ENCODE measurements around the gene QSOX2.

QSOX2 gene

GRCh38 chr9:136235709-136236455 lies 9.7 kb downstream of the QSOX2 start:
- TF ChIP-seq POLR2A (IDR thresholded peaks at IDR 0.05; ENCODE audit: low read depth, low read length): no peak
- DNase-seq (ENCODE audit: insufficient read length, low spot score): no peak

GRCh38 chr9:136235171-136235570 lies 10.4 kb downstream of the QSOX2 start:
- FAIRE-seq (no peak), DNase-seq (ENCODE audit: insufficient read length, low spot score) (no peak)
- TF ChIP-seq POLR2A (IDR thresholded peaks at IDR 0.05; ENCODE audit: low read depth, low read length): no peak

More at GRCh38 chr9:136235709-136236455, 9.7 kb downstream of the QSOX2 start:
- FAIRE-seq: no peak

- TF ChIP-seq POLR2A (IDR thresholded peaks at IDR 0.05; ENCODE audit: low read depth, low read length): no peak
- no peak for DNase-seq (ENCODE audit: insufficient read length, low spot score)
- no peak for FAIRE-seq
These were observed 11.0 kb downstream of the QSOX2 start for GRCh38 chr9:136234597-136234996.

GRCh38 chr9:136233868-136234267 lies 11.7 kb downstream of the QSOX2 start:
- FAIRE-seq (no peak), DNase-seq (ENCODE audit: insufficient read length, low spot score) (no peak)
- TF ChIP-seq POLR2A (IDR thresholded peaks at IDR 0.05; ENCODE audit: low read depth, low read length): no peak

GRCh38 chr9:136233411-136233810 lies 12.2 kb downstream of the QSOX2 start:
- no peak for TF ChIP-seq POLR2A (IDR thresholded peaks at IDR 0.05; ENCODE audit: low read depth, low read length)
- no peak for FAIRE-seq
- DNase-seq (ENCODE audit: insufficient read length, low spot score): no peak

- FAIRE-seq (no peak), DNase-seq (ENCODE audit: insufficient read length, low spot score) (no peak)
- no peak for TF ChIP-seq POLR2A (IDR thresholded peaks at IDR 0.05; ENCODE audit: low read depth, low read length)
These were observed 12.6 kb downstream of the QSOX2 start for GRCh38 chr9:136232969-136233368.

GRCh38 chr9:136231478-136232297 lies 13.9 kb downstream of the QSOX2 start:
- no peak for TF ChIP-seq POLR2A (IDR thresholded peaks at IDR 0.05; ENCODE audit: low read depth, low read length)
- DNase-seq (ENCODE audit: insufficient read length, low spot score): no peak
- FAIRE-seq: no peak

GRCh38 chr9:136230773-136231172 lies 14.8 kb downstream of the QSOX2 start:
- FAIRE-seq (no peak), DNase-seq (ENCODE audit: insufficient read length, low spot score) (no peak)
- no peak for TF ChIP-seq POLR2A (IDR thresholded peaks at IDR 0.05; ENCODE audit: low read depth, low read length)

- TF ChIP-seq POLR2A (IDR thresholded peaks at IDR 0.05; ENCODE audit: low read depth, low read length): no peak
- FAIRE-seq (no peak), DNase-seq (ENCODE audit: insufficient read length, low spot score) (no peak)
These were observed 15.2 kb downstream of the QSOX2 start for GRCh38 chr9:136230365-136230764.

- DNase-seq (ENCODE audit: insufficient read length, low spot score): no peak
These were observed 16.2 kb downstream of the QSOX2 start for GRCh38 chr9:136229096-136230065.

GRCh38 chr9:136228107-136228875 lies 17.3 kb downstream of the QSOX2 start:
- FAIRE-seq (peak; percentile 97), DNase-seq (ENCODE audit: insufficient read length, low spot score) (peak; percentile 98)
- no peak for TF ChIP-seq POLR2A (IDR thresholded peaks at IDR 0.05; ENCODE audit: low read depth, low read length)

More at GRCh38 chr9:136229096-136230065, 16.2 kb downstream of the QSOX2 start:
- no peak for FAIRE-seq
- TF ChIP-seq POLR2A (IDR thresholded peaks at IDR 0.05; ENCODE audit: low read depth, low read length): no peak

GRCh38 chr9:136226680-136227407 lies 18.8 kb downstream of the QSOX2 start:
- FAIRE-seq: no peak
- no peak for DNase-seq (ENCODE audit: insufficient read length, low spot score)
- TF ChIP-seq POLR2A (IDR thresholded peaks at IDR 0.05; ENCODE audit: low read depth, low read length): no peak

All from H54 (cell line).